Nephron progenitor cell (in vitro differentiated cells): Measurements from ENCODE around the gene RIMS4.

Source experiments
- DNase-seq: peaks from one replicate; pipeline ENCODE4 v3.0.0; 2021
- H3K27ac Mint-ChIP-seq: 2 replicates; pipeline ENCODE4 v1.8.0; 2021; ENCODE audit warnings: mild to moderate bottlenecking, moderate library complexity, mixed read lengths
- H3K27me3 Mint-ChIP-seq: 2 replicates; pipeline ENCODE4 v1.8.0; 2021; ENCODE audit warnings: mild to moderate bottlenecking, low read depth, mixed read lengths; ENCODE audit not compliant: poor library complexity
- H3K36me3 Mint-ChIP-seq: 2 replicates; pipeline ENCODE4 v1.8.0; 2021; ENCODE audit warnings: low read depth, mixed read lengths
- H3K4me1 Mint-ChIP-seq: 2 replicates; pipeline ENCODE4 v1.8.0; 2021; ENCODE audit warnings: mixed read lengths
- H3K4me3 Mint-ChIP-seq: 2 replicates; pipeline ENCODE4 v1.8.0; 2021; ENCODE audit warnings: mild to moderate bottlenecking, moderate library complexity, mixed read lengths
- H3K9me3 Mint-ChIP-seq: 2 replicates; pipeline ENCODE4 v1.8.0; 2021; ENCODE audit warnings: mild to moderate bottlenecking, moderate library complexity, mixed read lengths
- CTCF ChIP-seq: fragments of 200-600 bp; sonication (generic); IDR thresholded peaks from 2 replicates; pipeline ENCODE4 v1.5.0; 2021; ENCODE audit warnings: antibody characterized with exemption

RIMS4 gene

GRCh38 chr20:44781118-44781517, 29.2 kb downstream of the RIMS4 start:
- peaks cover 3% of the 10 kb centered on the region for H3K27me3 Mint-ChIP-seq
- no peak for TF ChIP-seq CTCF
- H3K9me3 Mint-ChIP-seq, result no peaks in the 10 kb centered on the region
- no peak overlapping the region for H3K4me3 Mint-ChIP-seq
- no peaks in the 10 kb centered on the region for H3K36me3 Mint-ChIP-seq
- no peaks in the 10 kb centered on the region for H3K4me1 Mint-ChIP-seq
- DNase-seq, result no peak
- H3K27ac Mint-ChIP-seq, result no peak overlapping the region

DNA sequence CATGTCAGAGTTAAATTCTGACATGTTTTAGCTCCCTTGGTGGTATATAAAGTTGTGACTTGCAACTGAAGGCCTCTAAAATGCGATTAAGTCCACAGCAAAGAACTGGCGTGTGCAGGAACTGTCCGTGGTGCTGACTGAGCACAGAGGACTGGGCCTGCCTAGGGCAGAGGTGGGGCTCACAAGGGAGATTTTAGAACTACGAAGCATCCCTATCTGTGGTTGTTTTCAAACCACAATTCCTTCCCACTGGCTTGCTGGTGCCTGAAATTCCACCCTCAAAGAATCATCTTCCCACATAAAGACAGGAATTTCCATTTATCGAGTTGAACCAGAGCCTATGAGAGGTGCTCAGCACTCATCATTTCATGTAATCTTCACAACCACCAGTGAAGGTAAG, 30.1 kb downstream of the RIMS4 start:
- Mint-ChIP-seq H3K4me1 (no peaks in the 10 kb centered on the region), H3K4me3 (no peak overlapping the region), H3K27me3 (peaks cover 3% of the 10 kb centered on the region), H3K9me3 (no peaks in the 10 kb centered on the region), H3K36me3 (no peaks in the 10 kb centered on the region), H3K27ac (no peak overlapping the region)
- peak; percentile 88 for DNase-seq
- TF ChIP-seq CTCF, result no peak

DNA sequence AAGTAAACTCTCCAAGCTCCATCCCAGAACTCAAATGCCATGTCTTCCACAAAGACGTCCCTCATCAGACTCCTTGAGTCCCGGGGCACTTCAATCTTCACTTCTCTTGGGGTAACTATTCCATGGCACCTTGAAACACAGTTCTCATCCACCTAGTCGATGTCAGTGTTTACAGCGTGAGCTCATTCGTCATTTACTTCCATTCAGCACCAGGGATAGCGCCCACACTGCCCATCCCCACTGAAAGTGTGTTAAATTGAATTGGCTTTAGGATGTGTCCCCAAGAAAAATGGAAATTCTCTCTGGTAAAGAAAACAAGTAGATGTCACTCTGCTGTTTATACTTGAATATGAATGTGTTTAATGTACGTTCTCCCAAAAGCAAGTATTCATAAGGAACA, 33.4 kb downstream of the RIMS4 start:
- no peaks in the 10 kb centered on the region for H3K9me3 Mint-ChIP-seq
- TF ChIP-seq CTCF, result no peak
- H3K36me3 Mint-ChIP-seq, result no peaks in the 10 kb centered on the region
- H3K27me3 Mint-ChIP-seq, result peaks cover 7% of the 10 kb centered on the region
- H3K27ac Mint-ChIP-seq, result no peak overlapping the region
- no peaks in the 10 kb centered on the region for H3K4me1 Mint-ChIP-seq
- no peak overlapping the region for H3K4me3 Mint-ChIP-seq
- peak; percentile 82 for DNase-seq

DNA sequence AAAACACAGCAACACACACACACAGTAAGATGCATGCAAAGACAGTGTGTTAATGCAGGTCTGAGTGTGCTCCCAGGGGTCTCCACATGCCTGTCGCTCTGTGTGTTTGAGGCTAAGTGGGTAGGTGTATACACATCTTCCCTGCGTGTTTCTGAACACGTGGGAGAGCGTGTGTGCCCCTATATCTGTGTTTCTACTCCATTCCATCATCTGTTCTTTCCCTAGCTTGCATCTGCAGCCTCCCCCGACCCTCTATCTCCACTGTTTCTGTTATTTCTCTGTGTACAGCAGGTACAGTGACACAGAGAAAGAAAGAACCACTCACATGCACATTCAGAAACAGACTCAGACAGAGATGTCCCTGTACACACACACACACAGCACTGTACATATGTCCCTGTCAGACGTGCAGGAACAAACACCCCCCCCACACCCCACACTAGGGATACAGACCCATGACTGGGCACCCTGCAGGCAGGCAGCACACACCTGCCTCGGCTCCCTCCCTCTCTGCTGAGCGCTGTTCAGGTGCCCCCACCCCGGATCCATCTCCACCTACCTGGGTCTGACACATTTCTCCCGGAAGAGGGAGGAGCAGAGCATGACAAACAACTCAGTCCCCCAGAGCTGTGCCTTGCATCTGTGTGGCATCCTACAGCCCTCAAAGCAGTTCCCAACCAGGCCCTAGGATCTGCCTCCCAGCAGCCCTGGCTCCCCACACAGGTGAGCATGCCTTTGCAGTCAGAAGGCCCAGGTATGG, 37.1 kb downstream of the RIMS4 start:
- Mint-ChIP-seq H3K4me3 (no peak overlapping the region), H3K27ac (no peak overlapping the region), H3K36me3 (no peaks in the 10 kb centered on the region), H3K27me3 (peaks cover 7% of the 10 kb centered on the region), H3K4me1 (peaks cover 10% of the 10 kb centered on the region), H3K9me3 (no peaks in the 10 kb centered on the region)
- DNase-seq, result no peak
- TF ChIP-seq CTCF, result no peak

DNA sequence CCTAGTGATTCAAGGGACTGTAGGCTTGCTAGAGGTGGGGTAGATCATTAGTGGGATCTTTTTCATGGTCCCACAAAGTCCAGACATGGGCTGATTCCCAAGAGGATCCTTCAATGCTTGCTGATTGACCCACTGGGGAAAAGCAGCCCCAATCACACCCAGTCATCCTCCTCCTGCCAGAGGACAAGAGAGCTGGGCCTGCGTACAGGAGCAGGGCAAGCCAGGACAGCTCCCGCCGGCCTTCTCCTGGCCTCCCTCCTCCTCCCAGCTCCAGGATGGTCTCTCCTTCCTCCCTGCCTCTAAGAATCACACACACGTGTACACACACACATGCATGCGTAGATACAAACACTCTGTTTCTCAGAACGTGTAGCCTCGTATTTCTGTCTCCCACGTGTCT, 37.7 kb downstream of the RIMS4 start:
- H3K4me3 Mint-ChIP-seq, result no peak overlapping the region
- no peaks in the 10 kb centered on the region for H3K36me3 Mint-ChIP-seq
- no peak for TF ChIP-seq CTCF

GRCh38 chr20:44771172-44771535, 39.2 kb downstream of the RIMS4 start:
- DNase-seq, result no peak
- peaks cover 10% of the 10 kb centered on the region for H3K4me1 Mint-ChIP-seq
- no peak for TF ChIP-seq CTCF
- H3K9me3 Mint-ChIP-seq, result no peaks in the 10 kb centered on the region
- H3K27me3 Mint-ChIP-seq, result peaks cover 5% of the 10 kb centered on the region
- H3K4me3 Mint-ChIP-seq, result no peak overlapping the region
- no peaks in the 10 kb centered on the region for H3K36me3 Mint-ChIP-seq
- H3K27ac Mint-ChIP-seq, result no peak overlapping the region

More for the DNA sequence above, 37.7 kb downstream of the RIMS4 start:
- Mint-ChIP-seq H3K27ac (no peak overlapping the region), H3K9me3 (no peaks in the 10 kb centered on the region), H3K4me1 (peaks cover 10% of the 10 kb centered on the region), H3K27me3 (peaks cover 5% of the 10 kb centered on the region)
- DNase-seq, result no peak
